Measurements from ENCODE around the gene CSNK2B. TPM values are rescaled to one million over a fixed set of nuclear protein-coding genes. Genes with fewer than 3 reads are reported as not detected.

Gene CSNK2B
- polyA plus RNA-seq, 3 donors, result 147 to 227 (median 195) TPM

DNA sequence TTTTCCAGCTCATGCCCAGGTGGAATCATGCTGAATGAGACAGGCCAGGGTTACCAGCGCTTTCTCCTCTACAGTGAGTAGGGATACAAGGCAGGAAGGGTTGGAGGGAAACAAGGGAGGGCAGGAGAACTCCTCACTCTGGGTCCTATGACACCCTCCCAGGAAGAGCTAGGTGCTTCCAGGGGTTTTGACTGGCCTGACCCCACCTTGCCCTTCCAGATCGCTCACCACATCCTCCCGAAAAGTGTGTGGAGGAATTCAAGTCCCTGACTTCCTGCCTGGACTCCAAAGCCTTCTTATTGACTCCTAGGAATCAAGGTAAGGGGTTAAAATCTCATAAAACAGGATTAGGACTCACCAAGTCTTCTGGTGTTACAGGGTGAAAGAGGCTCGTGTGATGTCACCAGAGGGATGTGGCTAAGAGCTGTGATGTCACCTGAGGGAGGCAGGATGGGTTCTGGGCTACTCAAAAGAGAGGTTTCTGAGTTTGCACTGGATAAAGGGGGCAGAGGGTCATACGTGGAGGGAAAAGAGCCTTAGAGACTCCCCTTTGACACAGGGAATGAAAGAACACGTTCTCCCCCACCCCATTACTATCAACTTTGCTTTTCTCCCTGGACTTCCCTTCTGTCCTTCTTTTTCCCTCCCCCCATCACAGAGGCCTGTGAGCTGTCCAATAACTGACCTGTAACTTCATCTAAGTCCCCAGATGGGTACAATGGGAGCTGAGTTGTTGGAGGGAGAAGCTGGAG lies 8.3 kb upstream of the CSNK2B start:
- peaks cover 0 to 6% (median 2%) of the 10 kb centered on the region in 3 donors for H3K27me3 Mint-ChIP-seq (ENCODE audit: low read depth in 3 of 3)
- peak overlapping the region in 1 of 2 donors; percentile 53 for H3K27ac ChIP-seq (ENCODE audit: low read depth in 1 of 2, low read length in 2 of 2)
- H3K4me1 ChIP-seq (ENCODE audit: control insufficient read depth in 1 of 2, insufficient read depth in 2 of 2, low read length in 2 of 2), result peaks cover 46 to 67% of the 10 kb centered on the region in 2 donors
- no peak overlapping the region for H3K4me3 ChIP-seq (replicated peaks in 1 of 3; ENCODE audit: low read depth in 2 of 3, low read length in 3 of 3)
- H3K4me1 Mint-ChIP-seq, result peaks cover 65% of the 10 kb centered on the region
- no peak overlapping the region for H3K4me3 Mint-ChIP-seq
- intact Hi-C loops (cut with micrococcal nuclease), result no loop called here
- no peak for DNase-seq
- no peak overlapping the region for H2AFZ ChIP-seq (ENCODE audit: insufficient read depth, low read depth, low read length, poor library complexity, severe bottlenecking)
- 89% methylated on average over 1 of the region's 6 CpGs for WGBS (ENCODE audit: insufficient coverage)
- peaks cover 32 to 56% of the 10 kb centered on the region in 2 donors for H3K36me3 Mint-ChIP-seq
- H4K20me1 ChIP-seq (ENCODE audit: insufficient read depth, low read length), result peaks cover 26% of the 10 kb centered on the region
- H3K4me2 ChIP-seq (replicated peaks; ENCODE audit: extremely low read depth, low read length, poor library complexity, severe bottlenecking), result no peak overlapping the region
- no peak overlapping the region for H3K9ac ChIP-seq (ENCODE audit: insufficient read depth, low read length, poor library complexity, severe bottlenecking)
- no peaks in the 10 kb centered on the region for H3K9me3 ChIP-seq (replicated peaks in 1 of 2; ENCODE audit: control insufficient read depth in 1 of 2, insufficient read depth in 1 of 2, low read length in 2 of 2)
- H3K9me3 Mint-ChIP-seq, result peaks cover 0 to 2% (median 0%) of the 10 kb centered on the region in 7 donors
- peaks cover 82% of the 10 kb centered on the region for H3K79me2 ChIP-seq (ENCODE audit: insufficient read depth, low read length)
- H3K36me3 ChIP-seq (replicated peaks in 1 of 2; ENCODE audit: control insufficient read depth in 1 of 2, insufficient read depth in 2 of 2, low read length in 2 of 2), result peaks cover 14 to 45% of the 10 kb centered on the region in 2 donors
- peak overlapping the region in 5 of 7 donors; percentile 33 to 84 (median 38) for H3K27ac Mint-ChIP-seq
- no peaks in the 10 kb centered on the region for H3K27me3 ChIP-seq (ENCODE audit: control insufficient read depth in 2 of 2, insufficient read depth in 2 of 2, low read length in 2 of 2)
- TF ChIP-seq, protein P1, sequence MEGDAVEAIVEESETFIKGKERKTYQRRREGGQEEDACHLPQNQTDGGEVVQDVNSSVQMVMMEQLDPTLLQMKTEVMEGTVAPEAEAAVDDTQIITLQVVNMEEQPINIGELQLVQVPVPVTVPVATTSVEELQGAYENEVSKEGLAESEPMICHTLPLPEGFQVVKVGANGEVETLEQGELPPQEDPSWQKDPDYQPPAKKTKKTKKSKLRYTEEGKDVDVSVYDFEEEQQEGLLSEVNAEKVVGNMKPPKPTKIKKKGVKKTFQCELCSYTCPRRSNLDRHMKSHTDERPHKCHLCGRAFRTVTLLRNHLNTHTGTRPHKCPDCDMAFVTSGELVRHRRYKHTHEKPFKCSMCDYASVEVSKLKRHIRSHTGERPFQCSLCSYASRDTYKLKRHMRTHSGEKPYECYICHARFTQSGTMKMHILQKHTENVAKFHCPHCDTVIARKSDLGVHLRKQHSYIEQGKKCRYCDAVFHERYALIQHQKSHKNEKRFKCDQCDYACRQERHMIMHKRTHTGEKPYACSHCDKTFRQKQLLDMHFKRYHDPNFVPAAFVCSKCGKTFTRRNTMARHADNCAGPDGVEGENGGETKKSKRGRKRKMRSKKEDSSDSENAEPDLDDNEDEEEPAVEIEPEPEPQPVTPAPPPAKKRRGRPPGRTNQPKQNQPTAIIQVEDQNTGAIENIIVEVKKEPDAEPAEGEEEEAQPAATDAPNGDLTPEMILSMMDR (IDR thresholded peaks at IDR 0.05), result no peak

DNA sequence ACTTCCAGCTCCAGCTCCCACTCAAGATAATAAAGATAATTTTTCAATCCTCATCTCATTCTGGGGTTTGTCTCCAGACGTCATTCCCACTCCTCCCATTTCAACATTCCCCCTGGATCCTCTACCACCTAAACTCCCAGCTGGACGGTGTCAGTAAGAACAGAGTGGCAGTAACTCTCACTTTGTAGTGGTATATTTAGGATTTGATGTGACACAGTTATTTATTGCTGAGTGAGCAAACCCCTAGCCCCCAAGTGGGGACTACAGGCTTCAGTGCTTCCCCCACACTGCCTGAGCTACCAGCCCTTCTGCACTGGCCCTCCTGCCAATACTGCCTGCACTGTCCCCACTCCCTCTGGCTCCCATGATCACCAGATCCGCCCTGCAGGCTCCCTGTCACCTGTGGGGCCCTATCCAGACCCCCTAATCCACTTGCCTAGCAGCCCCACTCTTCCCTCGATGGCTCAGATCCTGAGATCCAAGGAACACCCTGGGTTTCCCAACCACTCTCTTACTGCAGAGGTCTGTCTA lies 7.7 kb upstream of the CSNK2B start:
- Mint-ChIP-seq H3K36me3 (peaks cover 36 to 62% of the 10 kb centered on the region in 2 donors), H3K9me3 (peaks cover 0 to 2% (median 0%) of the 10 kb centered on the region in 7 donors), H3K27me3 (ENCODE audit: low read depth in 3 of 3) (peaks cover 0 to 4% (median 0%) of the 10 kb centered on the region in 3 donors), H3K4me3 (no peak overlapping the region), H3K27ac (peak overlapping the region in 5 of 7 donors; percentile 25 to 84 (median 66)), H3K4me1 (peaks cover 70% of the 10 kb centered on the region)
- Histone ChIP-seq H4K20me1 (ENCODE audit: insufficient read depth, low read length) (peaks cover 26% of the 10 kb centered on the region), H3K4me1 (ENCODE audit: control insufficient read depth in 1 of 2, insufficient read depth in 2 of 2, low read length in 2 of 2) (peaks cover 50 to 68% of the 10 kb centered on the region in 2 donors), H3K9me3 (replicated peaks in 1 of 2; ENCODE audit: control insufficient read depth in 1 of 2, insufficient read depth in 1 of 2, low read length in 2 of 2) (no peaks in the 10 kb centered on the region), H3K4me2 (replicated peaks; ENCODE audit: extremely low read depth, low read length, poor library complexity, severe bottlenecking) (peak overlapping the region; percentile 25), H3K27ac (ENCODE audit: low read depth in 1 of 2, low read length in 2 of 2) (peak overlapping the region in 1 of 2 donors; percentile 80), H3K4me3 (replicated peaks in 1 of 3; ENCODE audit: low read depth in 2 of 3, low read length in 3 of 3) (peak overlapping the region in 1 of 3 experiments; percentile 18), H3K9ac (ENCODE audit: insufficient read depth, low read length, poor library complexity, severe bottlenecking) (no peak overlapping the region), H3K79me2 (ENCODE audit: insufficient read depth, low read length) (peaks cover 86% of the 10 kb centered on the region), H3K36me3 (replicated peaks in 1 of 2; ENCODE audit: control insufficient read depth in 1 of 2, insufficient read depth in 2 of 2, low read length in 2 of 2) (peaks cover 15 to 49% of the 10 kb centered on the region in 2 donors), H2AFZ (ENCODE audit: insufficient read depth, low read depth, low read length, poor library complexity, severe bottlenecking) (no peak overlapping the region), H3K27me3 (ENCODE audit: control insufficient read depth in 2 of 2, insufficient read depth in 2 of 2, low read length in 2 of 2) (no peaks in the 10 kb centered on the region)
- TF ChIP-seq, protein P1 (IDR thresholded peaks at IDR 0.05), result no peak
- DNase-seq, result no peak
- WGBS (ENCODE audit: insufficient coverage), result 94% methylated on average over 2 of the region's 4 CpGs
- intact Hi-C loops (cut with micrococcal nuclease), result no loop called here
